ENCODE data around the gene EXOC6.

The EXOC6 gene

DNA sequence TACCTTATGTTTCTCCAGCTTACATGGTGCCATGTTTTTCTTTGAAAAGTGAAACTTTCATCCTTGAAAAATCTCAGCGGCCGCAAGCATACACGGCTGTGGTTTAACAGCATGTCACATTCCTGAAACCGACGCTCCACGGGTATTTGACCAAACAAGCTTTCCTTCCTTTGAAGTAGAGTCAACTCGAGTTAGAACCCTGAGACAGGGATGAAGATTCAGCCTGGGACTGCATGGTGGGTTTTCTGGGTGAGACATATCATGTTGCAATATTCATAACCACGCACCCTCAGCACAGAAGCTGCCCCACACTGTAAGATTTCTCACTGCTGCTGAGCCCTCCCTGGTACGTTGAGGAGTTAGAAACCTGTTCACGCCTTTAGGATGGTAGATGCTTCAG lies 233.5 kb downstream of the EXOC6 start:
- no peak overlapping the region for H3K4me3 ChIP-seq (ENCODE audit: low read depth, low read length)
- in situ Hi-C loops (cut with HindIII; ENCODE audit: low sequenced_read_pairs) = no loop called here
- TF ChIP-seq, protein P1, sequence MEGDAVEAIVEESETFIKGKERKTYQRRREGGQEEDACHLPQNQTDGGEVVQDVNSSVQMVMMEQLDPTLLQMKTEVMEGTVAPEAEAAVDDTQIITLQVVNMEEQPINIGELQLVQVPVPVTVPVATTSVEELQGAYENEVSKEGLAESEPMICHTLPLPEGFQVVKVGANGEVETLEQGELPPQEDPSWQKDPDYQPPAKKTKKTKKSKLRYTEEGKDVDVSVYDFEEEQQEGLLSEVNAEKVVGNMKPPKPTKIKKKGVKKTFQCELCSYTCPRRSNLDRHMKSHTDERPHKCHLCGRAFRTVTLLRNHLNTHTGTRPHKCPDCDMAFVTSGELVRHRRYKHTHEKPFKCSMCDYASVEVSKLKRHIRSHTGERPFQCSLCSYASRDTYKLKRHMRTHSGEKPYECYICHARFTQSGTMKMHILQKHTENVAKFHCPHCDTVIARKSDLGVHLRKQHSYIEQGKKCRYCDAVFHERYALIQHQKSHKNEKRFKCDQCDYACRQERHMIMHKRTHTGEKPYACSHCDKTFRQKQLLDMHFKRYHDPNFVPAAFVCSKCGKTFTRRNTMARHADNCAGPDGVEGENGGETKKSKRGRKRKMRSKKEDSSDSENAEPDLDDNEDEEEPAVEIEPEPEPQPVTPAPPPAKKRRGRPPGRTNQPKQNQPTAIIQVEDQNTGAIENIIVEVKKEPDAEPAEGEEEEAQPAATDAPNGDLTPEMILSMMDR (IDR thresholded peaks at IDR 0.05; ENCODE audit: low read depth, low read length, missing control alignments) = no peak
- peak; percentile 81 for DNase-seq (ENCODE audit: low read depth)

DNA sequence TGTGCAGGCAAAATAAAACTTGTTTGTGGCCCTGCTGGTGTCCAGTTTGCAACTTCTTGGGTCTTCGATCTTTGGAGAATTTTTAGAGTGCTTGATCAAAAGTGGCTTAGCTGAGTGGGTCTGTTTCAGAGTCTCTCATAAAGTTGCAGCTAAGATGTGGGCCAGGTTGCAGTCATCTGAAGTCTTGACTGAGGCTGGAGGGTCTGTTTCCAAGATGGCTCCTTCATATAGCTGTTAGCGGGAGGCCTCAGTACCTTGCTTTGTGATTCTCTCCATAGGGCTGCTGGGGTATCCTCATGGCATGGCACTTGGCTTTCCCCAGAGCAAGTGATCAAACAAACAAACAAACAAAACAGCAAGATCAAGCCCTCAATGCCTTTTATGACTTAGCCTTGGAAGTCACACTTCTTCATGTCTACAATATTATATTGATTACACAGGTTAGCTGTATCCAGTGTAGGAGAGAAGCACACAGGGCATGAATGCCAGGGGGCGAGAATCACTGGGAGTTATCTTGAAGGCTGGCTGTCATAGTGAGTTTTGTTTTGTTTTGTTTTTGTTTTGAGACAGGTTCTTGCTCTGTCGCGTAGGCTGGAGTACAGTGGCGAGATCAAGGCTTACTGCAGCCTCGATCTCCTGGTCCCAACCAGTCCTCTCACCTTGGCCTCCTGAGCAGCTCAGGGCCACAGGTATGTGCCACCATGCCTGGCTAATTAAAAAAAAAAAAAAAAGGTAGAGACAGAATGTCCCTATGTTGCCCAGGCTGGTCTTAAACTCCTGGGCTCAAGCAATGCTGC lies 235.6 kb downstream of the EXOC6 start:
- TF ChIP-seq, protein P1 (IDR thresholded peaks at IDR 0.05; ENCODE audit: low read depth, low read length, missing control alignments) = no peak
- no peak overlapping the region for H3K4me3 ChIP-seq (ENCODE audit: low read depth, low read length)
- DNase-seq (ENCODE audit: low read depth) = no peak
- in situ Hi-C loops (cut with HindIII; ENCODE audit: low sequenced_read_pairs) = no loop called here

DNA sequence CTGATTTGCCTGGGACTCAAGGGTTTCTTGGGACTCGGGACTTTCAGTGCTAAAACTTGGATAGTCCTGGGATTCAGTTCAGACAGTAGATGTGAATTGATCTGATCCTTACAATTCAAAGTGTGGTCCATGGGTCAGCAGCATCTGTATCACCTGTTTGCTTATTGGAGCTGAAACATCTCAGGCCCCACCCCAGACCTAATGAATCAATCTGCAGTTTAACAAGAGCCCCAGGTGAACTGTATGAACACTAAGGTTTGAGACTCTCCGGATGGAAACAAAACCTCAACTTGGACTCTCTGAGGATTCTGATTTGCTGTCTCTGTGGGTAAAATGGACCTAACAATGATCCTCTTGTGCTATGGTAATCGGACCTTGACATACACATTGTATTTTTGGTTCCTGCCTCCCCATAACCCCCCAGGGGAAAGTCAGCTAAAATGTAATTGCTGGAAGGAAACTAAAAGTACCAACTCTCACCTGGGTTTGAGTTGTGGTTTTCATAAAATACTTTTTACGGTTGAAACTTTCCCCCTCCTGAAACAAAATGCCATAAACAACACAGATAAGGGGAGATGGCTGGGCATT lies 237.0 kb downstream of the EXOC6 start:
- in situ Hi-C loops (cut with HindIII; ENCODE audit: low sequenced_read_pairs) = no loop called here
- TF ChIP-seq, protein P1 (IDR thresholded peaks at IDR 0.05; ENCODE audit: low read depth, low read length, missing control alignments) = no peak
- H3K4me3 ChIP-seq (ENCODE audit: low read depth, low read length) = no peak overlapping the region
- no peak for DNase-seq (ENCODE audit: low read depth)

DNA sequence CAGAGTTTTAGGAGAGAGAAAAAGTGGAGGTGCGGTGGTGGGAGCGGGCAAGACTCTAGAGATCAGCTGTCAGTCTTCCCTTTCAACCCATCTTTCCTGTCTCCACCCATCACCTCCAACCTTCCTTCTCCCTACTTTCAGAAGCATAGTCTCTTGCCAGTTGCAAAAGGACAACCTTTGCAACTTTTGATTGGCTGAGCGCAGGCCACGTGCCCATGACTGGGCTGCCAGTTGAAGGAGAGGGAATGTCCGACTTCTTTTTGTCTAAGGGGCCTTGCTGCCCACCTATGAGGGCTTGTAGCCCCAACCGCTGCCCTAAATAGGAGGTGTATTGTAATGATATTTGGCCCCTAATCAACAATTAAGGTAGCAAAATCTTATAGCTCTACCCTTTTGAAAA lies 238.0 kb downstream of the EXOC6 start:
- TF ChIP-seq, protein P1 (IDR thresholded peaks at IDR 0.05; ENCODE audit: low read depth, low read length, missing control alignments) = no peak
- no peak for DNase-seq (ENCODE audit: low read depth)
- no peak overlapping the region for H3K4me3 ChIP-seq (ENCODE audit: low read depth, low read length)
- in situ Hi-C loops (cut with HindIII; ENCODE audit: low sequenced_read_pairs) = no loop called here

DNA sequence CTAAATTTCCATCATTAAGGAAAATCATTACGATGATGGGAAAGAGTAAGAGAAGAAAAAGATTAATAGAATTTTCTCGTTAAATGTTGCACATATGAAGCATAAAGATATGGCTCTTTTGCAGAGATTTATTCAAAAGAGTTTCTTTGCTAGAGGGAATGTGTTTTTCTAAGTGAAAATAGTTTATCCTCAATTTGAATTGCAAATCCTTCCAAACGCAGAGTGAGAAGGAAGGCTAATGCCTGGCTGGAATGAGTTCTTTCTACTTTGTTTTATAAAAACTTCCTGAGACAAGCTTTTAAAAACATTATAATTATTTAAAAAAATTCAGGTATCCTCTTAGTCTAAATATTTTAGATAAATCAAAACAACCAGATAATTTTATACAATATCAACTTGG lies 239.5 kb downstream of the EXOC6 start:
- DNase-seq (ENCODE audit: low read depth) = no peak
- in situ Hi-C loops (cut with HindIII; ENCODE audit: low sequenced_read_pairs) = no loop called here
- H3K4me3 ChIP-seq (ENCODE audit: low read depth, low read length) = no peak overlapping the region
- TF ChIP-seq, protein P1 (IDR thresholded peaks at IDR 0.05; ENCODE audit: low read depth, low read length, missing control alignments) = no peak

DNA sequence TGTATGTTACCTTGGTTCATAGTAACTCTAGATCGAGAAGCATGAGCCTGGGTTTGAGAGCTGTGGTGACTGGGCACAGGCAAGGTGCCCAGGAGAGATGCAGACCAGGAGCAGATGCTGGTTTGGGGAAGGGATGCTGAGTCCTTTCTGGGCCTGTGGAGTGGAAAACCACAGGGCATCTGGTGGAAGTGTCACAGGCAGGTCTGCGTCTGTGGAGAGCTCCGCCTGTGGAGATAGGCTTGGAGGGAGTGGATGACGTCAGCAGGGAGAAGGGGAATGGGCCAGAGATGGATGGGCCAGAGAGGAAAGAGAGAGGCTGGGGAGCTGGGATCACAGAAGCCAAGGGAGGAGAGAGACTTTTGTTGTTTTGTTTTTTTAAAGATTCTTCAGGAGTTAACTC lies 240.1 kb downstream of the EXOC6 start:
- DNase-seq (ENCODE audit: low read depth) = no peak
- H3K4me3 ChIP-seq (ENCODE audit: low read depth, low read length) = no peak overlapping the region
- in situ Hi-C loops (cut with HindIII; ENCODE audit: low sequenced_read_pairs) = no loop called here
- TF ChIP-seq, protein P1 (IDR thresholded peaks at IDR 0.05; ENCODE audit: low read depth, low read length, missing control alignments) = no peak
